GM21576 (cell line): ENCODE results near the gene TREML4.

Experiments
- ATAC-seq: cut with Tn5 transposase; IDR thresholded peaks from one replicate; pipeline ENCODE4 v1.9.1; 2021; ENCODE audit warnings: mild to moderate bottlenecking, moderate library complexity; ENCODE audit not compliant: unreplicated experiment

Gene TREML4

GRCh38 chr6:41280381-41281057 lies 52.4 kb downstream of the TREML4 start:
- no peak for ATAC-seq

GRCh38 chr6:41283600-41283999 lies 55.5 kb downstream of the TREML4 start:
- no peak for ATAC-seq

GRCh38 chr6:41284726-41285125 lies 56.6 kb downstream of the TREML4 start:
- ATAC-seq = no peak

GRCh38 chr6:41286544-41287346 lies 58.6 kb downstream of the TREML4 start, which contains the start of gene TREM1:
TSS of gene TREM1 (minus strand) at chr6:41286682. CDS start at chr6:41286655, 27 bp downstream.
- ATAC-seq = no peak

GRCh38 chr6:41288030-41288753 lies 60.0 kb downstream of the TREML4 start:
- peak; percentile 62 for ATAC-seq
